ENCODE data around the gene TOX3. TPM values are rescaled to one million over a fixed set of nuclear protein-coding genes. Genes with fewer than 3 reads are reported as not detected.

The TOX3 gene
- total and polyA plus RNA-seq, 10 of the 15 experiments (the other 5 are each of a cell fraction or from before 2014, with no cell fraction given): not detected

- no peak for TF ChIP-seq CTCF (IDR thresholded peaks at IDR 0.05 in 2 of 3, conservative IDR thresholded peaks at IDR 0.05 in 1 of 3; ENCODE audit: control insufficient read depth in 2 of 3, extremely low read depth in 1 of 3, insufficient read depth in 1 of 3, low read depth in 3 of 3, low read length in 3 of 3)
- no peak for TF ChIP-seq ZSCAN29 (IDR thresholded peaks at IDR 0.05)
- TF ChIP-seq ZNF217 (IDR thresholded peaks at IDR 0.05): no peak
These were observed 86.2 kb downstream of the TOX3 start (continued) for GRCh38 chr16:52460639-52461178.

- CTCF ChIA-PET: no interaction called here
- no TSS peak for BruUV-seq (replicated peaks)
- H3K27ac ChIP-seq (ENCODE audit: control insufficient read depth, insufficient read depth): no peak overlapping the region
- H3K4me2 ChIP-seq (ENCODE audit: control insufficient read depth, insufficient read depth): no peak overlapping the region
- no peak overlapping the region for H3K9ac ChIP-seq (ENCODE audit: control insufficient read depth, insufficient read depth, low read length)
- H2AFZ ChIP-seq (ENCODE audit: control insufficient read depth, low read depth, low read length): no peak overlapping the region
- H3K9me3 ChIP-seq (replicated peaks; ENCODE audit: control insufficient read depth, insufficient read depth, low read length): no peaks in the 10 kb centered on the region
- H3K79me2 ChIP-seq (ENCODE audit: control insufficient read depth, insufficient read depth, low read length): no peaks in the 10 kb centered on the region
- ATAC-seq (no peak), FAIRE-seq (no peak), DNase-seq (ENCODE audit: low read depth, low spot score) (no peak)
- intact Hi-C loops (cut with micrococcal nuclease; ENCODE audit: unreplicated experiment) (no loop called here), in situ Hi-C loops (cut with MboI) (no loop called here)
- H3K36me3 ChIP-seq (ENCODE audit: control insufficient read depth in 2 of 2, insufficient read depth in 2 of 2, low read length in 1 of 2): no peaks in the 10 kb centered on the region
- no peaks in the 10 kb centered on the region for H3K27me3 ChIP-seq (replicated peaks in 1 of 2; ENCODE audit: control insufficient read depth in 2 of 2, insufficient read depth in 2 of 2, low read length in 1 of 2)
- RAD21 ChIA-PET (ENCODE audit: unreplicated experiment): no interaction called here
- SMC1A ChIA-PET (ENCODE audit: uncharacterized antibody, unreplicated experiment): no interaction called here
- TF ChIP-seq NFYB (IDR thresholded peaks at IDR 0.05; ENCODE audit: insufficient read depth, low read depth, low read length) (no peak), MTA3 (IDR thresholded peaks at IDR 0.05; ENCODE audit: borderline replicate concordance, low read length) (no peak), NRF1 (conservative IDR thresholded peaks at IDR 0.05; ENCODE audit: low read depth, low read length) (no peak), ZBTB4 (CRISPR knock-in tag; IDR thresholded peaks at IDR 0.05) (no peak), ZZZ3 (IDR thresholded peaks at IDR 0.05; ENCODE audit: control insufficient read depth, insufficient read length, low read depth) (no peak), JUNB (IDR thresholded peaks at IDR 0.05) (no peak), ZNF622 (IDR thresholded peaks at IDR 0.05) (no peak), HDGF (IDR thresholded peaks at IDR 0.05) (no peak), TBL1XR1 (IDR thresholded peaks at IDR 0.05; ENCODE audit: low read depth, low read length) (no peak), POLR2AphosphoS2 (IDR thresholded peaks at IDR 0.05; ENCODE audit: low read depth, low read length) (no peak), STAT1 (conservative IDR thresholded peaks at IDR 0.05) (no peak)
- POLR2A ChIA-PET: no interaction called here
- WGBS (ENCODE audit: insufficient coverage, insufficient replicate concordance, low lambda C conversion rate, missing lambda C conversion rate): 4% methylated on average over 3 of the region's 3 CpGs
- H3K4me1 ChIP-seq (ENCODE audit: control insufficient read depth, insufficient read depth, low read length): no peaks in the 10 kb centered on the region
- H4K20me1 ChIP-seq (ENCODE audit: control insufficient read depth, insufficient read depth): no peaks in the 10 kb centered on the region
- no peak overlapping the region for H3K4me3 ChIP-seq
These were observed 90.6 kb downstream of the TOX3 start for GRCh38 chr16:52456368-52456767.
